ENCODE measurements around the gene ARGLU1. TPM values are rescaled to one million over a fixed set of nuclear protein-coding genes. Genes with fewer than 3 reads are reported as not detected.

Gene ARGLU1
- total and polyA plus RNA-seq, 9 of the 15 experiments (the other 6 are each of a cell fraction or from before 2014, with no cell fraction given): 19.3 to 99.9 (median 49.3) TPM

DNA sequence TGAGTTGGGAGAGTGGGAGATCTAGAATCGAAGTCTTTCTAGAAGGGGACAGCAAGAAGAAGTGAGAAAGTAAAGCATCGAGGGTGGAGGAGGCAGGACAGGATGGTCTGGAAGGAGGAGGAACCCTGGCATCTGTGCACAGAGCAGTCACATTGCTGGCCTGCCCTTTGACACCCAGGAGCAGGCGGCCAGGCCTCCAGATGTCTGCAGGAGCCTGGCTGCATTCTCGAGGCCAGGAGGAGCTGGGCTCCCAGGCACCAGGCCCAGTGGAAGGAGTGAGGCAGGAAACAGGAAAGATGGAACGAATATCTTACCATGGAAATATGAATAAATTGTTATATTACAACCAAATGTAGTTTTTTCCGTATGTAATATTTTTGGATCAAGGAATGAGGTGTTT is 27.7 kb upstream of the ARGLU1 start:
- H3K9ac ChIP-seq (ENCODE audit: insufficient read depth in 1 of 2, low read depth in 2 of 2, low read length in 2 of 2): no peak overlapping the region
- H3K27ac ChIP-seq (ENCODE audit: extremely low read depth, low read depth, low read length): no peak overlapping the region
- H4K20me1 ChIP-seq (replicated peaks; ENCODE audit: control insufficient read depth, insufficient read depth, low read length): no peaks in the 10 kb centered on the region
- no peak overlapping the region for H2AFZ ChIP-seq (ENCODE audit: low read depth, low read length)
- H3K79me2 ChIP-seq (ENCODE audit: control insufficient read depth, insufficient read depth, low read length): no peaks in the 10 kb centered on the region
- no peak for TF ChIP-seq NFIX (CRISPR knock-in tag; IDR thresholded peaks at IDR 0.05; ENCODE audit: low read depth)
- no peak overlapping the region for H3K4me2 ChIP-seq (ENCODE audit: insufficient read depth, low read length)
- H3K27me3 ChIP-seq (ENCODE audit: control insufficient read depth in 2 of 2, insufficient read depth in 2 of 2, low read length in 2 of 2): no peaks in the 10 kb centered on the region; a peak in 1 of 5 replicates
- H3K36me3 ChIP-seq (ENCODE audit: control insufficient read depth, insufficient read depth, low read length): no peaks in the 10 kb centered on the region
- no peak for FAIRE-seq
- DNase-seq (ENCODE audit: extremely low read depth in 1 of 4, low spot score in 3 of 4): no peak
- H3K9me3 ChIP-seq (replicated peaks; ENCODE audit: control insufficient read depth, insufficient read depth, low read depth, low read length): no peaks in the 10 kb centered on the region
- in situ Hi-C loops (cut with MboI): no loop called here
- ChIA-PET CTCF (ENCODE audit: low intra/inter-chr PET ratio) (no interaction called here), POLR2A (interaction anchor here (0.8 kb wide), 1 partner anchor 46 kb away, joined by 3 read pairs; no protein-coding TSS in a partner anchor)
- intact Hi-C loops (cut with micrococcal nuclease): no loop called here
- no TSS peak for BruUV-seq (replicated peaks)
- no peaks in the 10 kb centered on the region for H3K4me1 ChIP-seq (replicated peaks in 1 of 2; ENCODE audit: control insufficient read depth in 2 of 2, insufficient read depth in 2 of 2, low read length in 2 of 2)
- WGBS (ENCODE audit: insufficient coverage, low coverage, missing lambda C conversion rate): 4% methylated on average over 4 of the region's 6 CpGs
- ATAC-seq: no peak
- H3K4me3 ChIP-seq: no peak overlapping the region
- no peaks in the 10 kb centered on the region for H3K9me1 ChIP-seq (ENCODE audit: control insufficient read depth, insufficient read depth, low read length)

DNA sequence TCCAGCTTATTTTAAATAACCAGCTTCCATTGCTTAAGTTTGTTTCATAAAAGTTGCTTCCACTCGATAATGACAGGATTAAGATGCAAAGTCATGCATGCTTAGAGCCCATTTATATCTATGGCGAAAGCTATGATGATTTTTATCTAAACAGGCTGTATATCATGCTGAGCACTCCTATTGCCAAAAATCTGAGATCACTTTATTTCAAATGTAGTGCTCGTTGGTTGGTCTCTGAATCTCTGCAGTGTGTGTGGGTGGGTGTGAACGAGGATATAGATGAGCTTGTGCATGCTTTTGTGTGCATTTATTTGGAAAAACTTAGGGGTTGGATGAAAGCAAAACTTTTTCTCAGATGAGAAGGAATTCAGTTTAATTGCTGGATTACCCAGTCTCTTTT is 27.0 kb upstream of the ARGLU1 start:
- no peaks in the 10 kb centered on the region for H3K4me1 ChIP-seq (replicated peaks in 1 of 2; ENCODE audit: control insufficient read depth in 2 of 2, insufficient read depth in 2 of 2, low read length in 2 of 2)
- ATAC-seq: no peak
- no peak for TF ChIP-seq EP400 (IDR thresholded peaks at IDR 0.05)
- no peak for TF ChIP-seq NFE2 (IDR thresholded peaks at IDR 0.05; ENCODE audit: low read depth)
- no peak for TF ChIP-seq SREBF1 (IDR thresholded peaks at IDR 0.05; ENCODE audit: borderline replicate concordance, low read depth, low read length)
- TF ChIP-seq WHSC1 (IDR thresholded peaks at IDR 0.05; ENCODE audit: low read length): no peak
- POLR2A ChIA-PET: interaction anchor here (0.9 kb wide), 1 partner anchor 27 kb away, joined by 3 read pairs; no protein-coding TSS in a partner anchor
- FAIRE-seq: no peak
- no peaks in the 10 kb centered on the region for H4K20me1 ChIP-seq (replicated peaks; ENCODE audit: control insufficient read depth, insufficient read depth, low read length)
- H2AFZ ChIP-seq (ENCODE audit: low read depth, low read length): no peak overlapping the region
- intact Hi-C loops (cut with micrococcal nuclease) (no loop called here), in situ Hi-C loops (cut with MboI) (no loop called here)
- DNase-seq (ENCODE audit: extremely low read depth in 1 of 4, low spot score in 3 of 4): no peak
- no peaks in the 10 kb centered on the region; a peak in 1 of 5 replicates for H3K27me3 ChIP-seq (ENCODE audit: control insufficient read depth in 2 of 2, insufficient read depth in 2 of 2, low read length in 2 of 2)
- no peak overlapping the region for H3K4me3 ChIP-seq
- no peaks in the 10 kb centered on the region for H3K36me3 ChIP-seq (ENCODE audit: control insufficient read depth, insufficient read depth, low read length)
- no peak overlapping the region for H3K9ac ChIP-seq (ENCODE audit: insufficient read depth in 1 of 2, low read depth in 2 of 2, low read length in 2 of 2)
- no peaks in the 10 kb centered on the region for H3K9me1 ChIP-seq (ENCODE audit: control insufficient read depth, insufficient read depth, low read length)
- no peak overlapping the region for H3K27ac ChIP-seq (ENCODE audit: extremely low read depth, low read depth, low read length)
- H3K9me3 ChIP-seq (replicated peaks; ENCODE audit: control insufficient read depth, insufficient read depth, low read depth, low read length): no peaks in the 10 kb centered on the region
- no peak overlapping the region for H3K4me2 ChIP-seq (ENCODE audit: insufficient read depth, low read length)
- H3K79me2 ChIP-seq (ENCODE audit: control insufficient read depth, insufficient read depth, low read length): no peaks in the 10 kb centered on the region
- CTCF ChIA-PET (ENCODE audit: low intra/inter-chr PET ratio): no interaction called here
- BruUV-seq (replicated peaks): no TSS peak
- WGBS (ENCODE audit: insufficient coverage, low coverage, missing lambda C conversion rate): 0% methylated on average over 4 of the region's 4 CpGs
